Ovary (tissue), 9 donors: ENCODE data around the gene RETN. TPM values are rescaled to one million over a fixed set of nuclear protein-coding genes. Genes with fewer than 3 reads are reported as not detected.

Source experiments
- DNase-seq, 5 donors: peaks; one replicate each; pipeline ENCODE4 v3.0.0-alpha.2; 2019 to 2020
- H3K27ac ChIP-seq, 2 donors: fragments of 200-600 bp; one replicate each; pipeline versions ENCODE4 v1.5.1 to v1.8.0; 2019 to 2022
- H3K27me3 ChIP-seq: fragments of 200-600 bp; one replicate; pipeline ENCODE4 v1.8.0; 2022
- H3K36me3 ChIP-seq: fragments of 200-600 bp; sonication (generic); one replicate; pipeline ENCODE4 v1.5.1; 2019
- H3K4me1 ChIP-seq: one replicate; pipeline ENCODE4 v1.8.1; 2013; ENCODE audit warnings: mild to moderate bottlenecking, moderate library complexity; ENCODE audit not compliant: insufficient read depth
- H3K4me3 ChIP-seq: fragments of 200-600 bp; sonication (generic); one replicate; pipeline ENCODE4 v1.5.1; 2017
- H3K9me3 ChIP-seq, 2 donors: fragments of 200-600 bp in 1 of 2; sonication (generic) in 1 of 2; one replicate each; pipeline versions ENCODE4 v1.5.1 to v1.8.1; 2013 to 2019; ENCODE audit warnings: mild to moderate bottlenecking in 1 of 2, moderate library complexity in 1 of 2
- CTCF ChIP-seq, 3 donors: fragments of 450-650 bp in 2 of 3; fragments of 200-600 bp in 1 of 3; IDR thresholded peaks; one replicate each; pipeline versions ENCODE4 v1.5.1 to v1.8.0; 2016 to 2022; ENCODE audit warnings: antibody characterized with exemption in 3 of 3, mild to moderate bottlenecking in 1 of 3
- EP300 ChIP-seq: sonication (generic); formaldehyde crosslinking; IDR thresholded peaks from one replicate; pipeline ENCODE4 v1.6.1; 2017; ENCODE audit warnings: antibody characterized with exemption
- POLR2A ChIP-seq: fragments of 450-650 bp; IDR thresholded peaks from one replicate; pipeline ENCODE4 v1.6.1; 2017; ENCODE audit warnings: antibody characterized with exemption, mild to moderate bottlenecking, moderate library complexity
- WGBS, 3 donors: extraction: QIAGEN DNeasy Blood & Tissue Kit in 1 of 3; methylation state at CpG; one replicate each; pipeline versions ENCODE4 v1.1.5 to v1.1.7; 2013 to 2017; 5-methylcytosine and 5-hydroxymethylcytosine counted together
- intact Hi-C, 4 donors: fragments of 100-400 bp; cut with DNase I; formaldehyde crosslinking; loops; one replicate each; pipeline versions ENCODE4 v1.11.0 to v1.15.1; 2022 to 2023
- polyA plus RNA-seq, 2 donors: library from polyadenylated mRNA; stranded (reverse); fragments of 200-250 nt in 1 of 2; fragments of 350-450 nt in 1 of 2; fragmentation: Illumina TruSeq in 1 of 2; extraction: RNeasy Lipid Tissue Mini Kit (QIAGEN cat#74804) in 1 of 2; gene quantifications; one replicate each; pipeline ENCODE4 v1.2.3, GENCODE V29; 2013 to 2014
- total RNA-seq, 7 donors: library from RNA; depleted of rRNA in 2 of 7; stranded (reverse); fragments of >200 nt in 2 of 7; fragmentation: NEBNext Ultra II Directional in 3 of 7; extraction: Animal tissue kit (Norgen Biotek cat#: 25700) in 3 of 7; gene quantifications; one replicate each; pipeline versions ENCODE4 v1.1.0 to v1.2.4, GENCODE V29; 2016 to 2023
- donor health status: DM: no; HTN: no; CAD: no; lungs with moderate emphysema.
- donor health status: DM: no; HTN: no; CAD: no.
- donor health status: Bipolar disorder and iron deficiency.
- donor health status: DM: yes; HTN: yes; CAD: no.
- donor health status: DM: no; HTN: no; CAD: no.
- donor health status: DM: yes; HTN: yes; CAD: no.

The RETN gene
- total and polyA plus RNA-seq, 9 donors = 0.46 to 0.52 (median 0.48) TPM; not detected in 6

DNA sequence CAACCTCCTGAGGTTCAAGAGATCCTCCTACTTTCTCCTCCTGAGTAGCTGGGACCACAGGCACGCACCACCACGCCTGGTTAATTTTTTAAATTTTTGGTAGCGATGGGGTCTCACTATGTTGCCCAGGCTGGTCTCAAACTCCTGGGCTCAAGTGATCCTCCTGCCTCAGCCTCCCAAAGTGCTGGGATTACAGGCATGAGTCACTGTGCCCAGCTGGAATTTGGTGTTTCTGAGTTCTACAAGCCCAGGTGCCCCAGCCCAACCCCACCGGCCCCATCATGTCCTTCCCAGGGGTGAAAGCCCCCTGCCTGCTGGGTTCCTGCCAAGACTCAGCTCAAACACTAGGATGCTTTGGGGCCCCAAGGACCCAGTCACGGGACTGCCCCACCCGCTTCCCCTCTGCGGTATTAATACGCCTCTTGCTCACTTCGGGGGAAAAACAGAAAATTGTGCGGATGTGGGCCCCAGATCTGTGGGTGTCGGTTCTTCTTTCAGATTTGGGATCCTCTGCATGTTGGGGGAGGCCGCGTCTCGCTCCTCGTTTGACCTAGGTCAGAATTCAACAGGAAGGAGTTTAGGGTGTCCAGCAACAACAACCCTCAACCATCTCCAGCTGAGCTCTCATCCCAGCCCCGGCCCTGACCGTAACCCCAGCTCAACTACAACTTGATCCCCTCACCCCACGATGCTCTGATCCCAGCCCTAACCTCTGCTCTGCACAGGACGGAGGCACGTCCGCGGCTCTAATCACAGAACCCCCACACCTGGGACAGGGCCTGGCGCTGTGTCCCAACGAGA lies 36.7 kb downstream of the RETN start:
- 57 to 59% (median 58%) methylated on average over 24 of the region's 24 CpGs for WGBS, 3 donors
- Histone ChIP-seq H3K4me1 (no peaks in the 10 kb centered on the region), H3K27ac (no peak overlapping the region), H3K9me3 (no peaks in the 10 kb centered on the region), H3K4me3 (no peak overlapping the region), H3K27me3 (no peaks in the 10 kb centered on the region), H3K36me3 (no peaks in the 10 kb centered on the region)
- no peak for DNase-seq
- intact Hi-C loops = no loop called here
- TF ChIP-seq EP300 (no peak), CTCF (IDR thresholded peaks at IDR 0.05) (no peak), POLR2A (no peak)

- Histone ChIP-seq H3K9me3 (no peaks in the 10 kb centered on the region), H3K27me3 (no peaks in the 10 kb centered on the region), H3K27ac (no peak overlapping the region), H3K36me3 (no peaks in the 10 kb centered on the region), H3K4me1 (no peaks in the 10 kb centered on the region), H3K4me3 (no peak overlapping the region)
- DNase-seq = no peak
- WGBS, 3 donors = 78 to 80% (median 78%) methylated on average over 14 of the region's 14 CpGs
- TF ChIP-seq POLR2A (no peak), CTCF (IDR thresholded peaks at IDR 0.05) (no peak), EP300 (no peak)
- intact Hi-C loops = no loop called here
Measured at GRCh38 chr19:7706188-7706954, 37.5 kb downstream of the RETN start.

DNA sequence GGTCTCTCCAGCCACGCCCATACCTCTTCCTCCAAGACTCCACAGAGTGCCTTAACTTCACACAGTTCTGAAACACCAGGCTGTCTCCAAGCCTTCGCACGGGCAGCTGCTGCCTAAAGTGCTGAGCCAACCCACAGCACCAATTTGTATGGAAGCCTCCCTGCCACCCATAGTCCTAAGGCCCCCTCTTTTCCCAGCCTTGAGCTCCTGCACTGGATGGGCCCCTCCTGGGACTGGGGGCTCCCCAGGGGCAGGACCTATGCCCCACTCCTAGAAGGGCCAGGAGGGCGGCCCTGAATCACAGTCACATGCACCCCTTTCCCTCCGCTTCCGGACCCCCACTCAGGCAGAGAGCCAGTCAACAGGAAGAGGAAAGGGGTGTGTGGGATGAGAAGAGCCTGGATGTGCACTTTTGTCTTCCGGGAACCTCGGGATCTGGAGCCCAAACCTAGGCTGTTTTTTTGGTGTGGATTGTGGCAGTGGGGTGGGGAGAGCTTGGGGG lies 38.2 kb downstream of the RETN start:
- WGBS, 3 donors = 56 to 61% (median 58%) methylated on average over 8 of the region's 8 CpGs
- DNase-seq = no peak
- Histone ChIP-seq H3K4me3 (no peak overlapping the region), H3K36me3 (no peaks in the 10 kb centered on the region), H3K4me1 (no peaks in the 10 kb centered on the region), H3K9me3 (no peaks in the 10 kb centered on the region), H3K27ac (no peak overlapping the region), H3K27me3 (no peaks in the 10 kb centered on the region)
- TF ChIP-seq CTCF (IDR thresholded peaks at IDR 0.05) (no peak), EP300 (no peak), POLR2A (no peak)
- intact Hi-C loops = no loop called here

DNA sequence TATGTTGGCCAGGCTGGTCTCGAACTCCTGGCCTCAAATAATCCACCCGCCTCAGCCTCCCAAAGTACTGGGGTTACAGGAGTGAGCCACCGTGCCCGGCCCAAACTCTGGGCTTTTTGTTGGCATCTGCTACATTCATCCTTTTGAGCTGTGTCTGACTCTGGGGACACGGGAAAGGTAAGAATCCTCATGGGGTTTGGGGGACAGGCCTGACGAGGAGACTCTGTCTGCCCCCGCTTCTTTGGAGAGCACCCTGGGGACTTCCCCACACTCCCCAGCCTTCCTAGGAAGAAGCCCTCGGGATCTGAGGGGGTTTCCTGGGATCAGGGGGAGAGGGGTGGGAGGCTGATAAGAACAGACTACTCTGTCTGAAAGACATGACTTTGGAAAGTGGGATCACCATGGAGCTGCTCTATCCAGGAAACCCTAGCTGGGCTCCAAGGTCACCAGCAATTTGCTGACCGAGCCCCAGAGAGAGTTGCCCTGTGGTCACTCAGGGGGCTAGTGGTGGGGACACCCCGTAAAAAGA lies 41.1 kb downstream of the RETN start:
- no peaks in the 10 kb centered on the region for H3K27me3 ChIP-seq
- H3K4me1 ChIP-seq = no peaks in the 10 kb centered on the region
- no peak overlapping the region for H3K4me3 ChIP-seq
- TF ChIP-seq CTCF (IDR thresholded peaks at IDR 0.05) (no peak), POLR2A (no peak), EP300 (no peak)
- no peak overlapping the region for H3K27ac ChIP-seq
- no peak for DNase-seq
- intact Hi-C loops = loop anchor here in 1 of 4 donors (10.0 kb wide), 1 partner anchor 1535 kb away; no protein-coding TSS in a partner anchor
- 65 to 72% (median 68%) methylated on average over 10 of the region's 10 CpGs for WGBS, 3 donors
- no peaks in the 10 kb centered on the region for H3K36me3 ChIP-seq
- H3K9me3 ChIP-seq = no peaks in the 10 kb centered on the region
